Suprapubic skin (tissue), 3 donors: ENCODE measurements around the gene TMEM244.

Experiments
- POLR2A ChIP-seq, 2 donors: fragments of 450-650 bp; IDR thresholded peaks; one replicate each; pipeline ENCODE4 v1.6.1; 2017; ENCODE audit warnings: antibody characterized with exemption in 2 of 2, mild to moderate bottlenecking in 2 of 2, moderate library complexity in 2 of 2
- TF ChIP-seq, protein P1 (sequence below), 2 donors: fragments of 200-600 bp in 1 of 2; fragments of 450-650 bp in 1 of 2; sonication (generic) in 1 of 2; IDR thresholded peaks; one replicate each; pipeline ENCODE4 v1.5.1; 2016 to 2019; ENCODE audit warnings: antibody characterized with exemption in 2 of 2, mild to moderate bottlenecking in 1 of 2, moderate library complexity in 1 of 2

- TF ChIP-seq, protein P1, sequence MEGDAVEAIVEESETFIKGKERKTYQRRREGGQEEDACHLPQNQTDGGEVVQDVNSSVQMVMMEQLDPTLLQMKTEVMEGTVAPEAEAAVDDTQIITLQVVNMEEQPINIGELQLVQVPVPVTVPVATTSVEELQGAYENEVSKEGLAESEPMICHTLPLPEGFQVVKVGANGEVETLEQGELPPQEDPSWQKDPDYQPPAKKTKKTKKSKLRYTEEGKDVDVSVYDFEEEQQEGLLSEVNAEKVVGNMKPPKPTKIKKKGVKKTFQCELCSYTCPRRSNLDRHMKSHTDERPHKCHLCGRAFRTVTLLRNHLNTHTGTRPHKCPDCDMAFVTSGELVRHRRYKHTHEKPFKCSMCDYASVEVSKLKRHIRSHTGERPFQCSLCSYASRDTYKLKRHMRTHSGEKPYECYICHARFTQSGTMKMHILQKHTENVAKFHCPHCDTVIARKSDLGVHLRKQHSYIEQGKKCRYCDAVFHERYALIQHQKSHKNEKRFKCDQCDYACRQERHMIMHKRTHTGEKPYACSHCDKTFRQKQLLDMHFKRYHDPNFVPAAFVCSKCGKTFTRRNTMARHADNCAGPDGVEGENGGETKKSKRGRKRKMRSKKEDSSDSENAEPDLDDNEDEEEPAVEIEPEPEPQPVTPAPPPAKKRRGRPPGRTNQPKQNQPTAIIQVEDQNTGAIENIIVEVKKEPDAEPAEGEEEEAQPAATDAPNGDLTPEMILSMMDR (IDR thresholded peaks at IDR 0.05): no peak
- no peak for TF ChIP-seq POLR2A (IDR thresholded peaks at IDR 0.05)
These were observed at the start of gene TMEM244 for GRCh38 chr6:129860908-129861665.
